CD14-positive monocyte (primary cell): Measurements from ENCODE around the gene CAMK4. TPM values are rescaled to one million over a fixed set of nuclear protein-coding genes. Genes with fewer than 3 reads are reported as not detected.
A peak's percentile ranks its signal among the peaks of the same experiment; 100 is the strongest.

Experiments
- DNase-seq, 3 donors: peaks; one replicate each; pipeline ENCODE4 v3.0.0-alpha.2; 2011 to 2022
- H2AFZ ChIP-seq: 2 replicates; pipeline ENCODE4 v1.6.0; 2012; ENCODE audit warnings: mild to moderate bottlenecking, low read depth, low read length, inconsistent platforms; ENCODE audit not compliant: insufficient read depth, poor library complexity, severe bottlenecking
- H3K27ac ChIP-seq, 2 donors: 1 replicate in 1 of 2; 2 replicates in 1 of 2; pipeline ENCODE4 v1.5.1; 2012 to 2013; ENCODE audit warnings: low read length in 2 of 2, control low read depth in 1 of 2, inconsistent platforms in 1 of 2, low read depth in 1 of 2, mild to moderate bottlenecking in 1 of 2
- H3K27me3 ChIP-seq, 2 donors: one replicate each; pipeline versions ENCODE4 v1.6.0 to v1.6.1; 2011 to 2013; ENCODE audit warnings: low read length in 2 of 2; ENCODE audit not compliant: control insufficient read depth in 2 of 2, insufficient read depth in 2 of 2
- H3K36me3 ChIP-seq, 2 donors: replicated peaks in 1 of 2; 1 replicate in 1 of 2; 2 replicates in 1 of 2; pipeline versions ENCODE4 v1.5.1 to v1.6.1; 2012 to 2013; ENCODE audit warnings: low read length in 2 of 2, control low read depth in 1 of 2, inconsistent platforms in 1 of 2, mild to moderate bottlenecking in 1 of 2; ENCODE audit not compliant: insufficient read depth in 2 of 2, control insufficient read depth in 1 of 2
- H3K4me1 ChIP-seq, 2 donors: 1 replicate in 1 of 2; 2 replicates in 1 of 2; pipeline versions ENCODE4 v1.5.1 to v1.6.1; 2012 to 2013; ENCODE audit warnings: low read length in 2 of 2, control low read depth in 1 of 2, inconsistent platforms in 1 of 2, mild to moderate bottlenecking in 1 of 2, moderate library complexity in 1 of 2; ENCODE audit not compliant: insufficient read depth in 2 of 2, control insufficient read depth in 1 of 2
- H3K4me2 ChIP-seq: replicated peaks from 2 replicates; pipeline ENCODE3; 2012; ENCODE audit warnings: low read length, moderate library complexity, mild to moderate bottlenecking; ENCODE audit not compliant: poor library complexity, severe bottlenecking; ENCODE audit errors: extremely low read depth
- H3K4me3 ChIP-seq, 3 experiments: fragments of 200-600 bp in 1 of 3; sonication (generic) in 1 of 3; replicated peaks in 1 of 3; 1 replicate in 2 of 3; 2 replicates in 1 of 3; pipeline ENCODE4 v1.5.1; 2011 to 2013; ENCODE audit warnings: low read length in 3 of 3, mild to moderate bottlenecking in 3 of 3, control low read depth in 2 of 3, low read depth in 2 of 3, inconsistent platforms in 1 of 3, moderate library complexity in 1 of 3
- H3K79me2 ChIP-seq: 2 replicates; pipeline ENCODE4 v1.6.0; 2012; ENCODE audit warnings: mild to moderate bottlenecking, control low read depth, inconsistent platforms, low read length, moderate library complexity; ENCODE audit not compliant: insufficient read depth
- H3K9ac ChIP-seq: 2 replicates; pipeline ENCODE4 v1.6.0; 2017; ENCODE audit warnings: low read length, mild to moderate bottlenecking; ENCODE audit not compliant: insufficient read depth, poor library complexity, severe bottlenecking
- H3K9me3 ChIP-seq, 2 donors: replicated peaks in 1 of 2; 1 replicate in 1 of 2; 2 replicates in 1 of 2; pipeline versions ENCODE4 v1.5.1 to v1.6.1; 2012 to 2013; ENCODE audit warnings: low read length in 2 of 2, control low read depth in 1 of 2; ENCODE audit not compliant: control insufficient read depth in 1 of 2, insufficient read depth in 1 of 2
- H4K20me1 ChIP-seq: 2 replicates; pipeline ENCODE4 v1.6.0; 2012; ENCODE audit warnings: mild to moderate bottlenecking, low read length, control low read depth, moderate library complexity; ENCODE audit not compliant: insufficient read depth
- H3K27ac Mint-ChIP-seq, 7 donors: one replicate each; pipeline ENCODE4 v1.8.0; 2020; ENCODE audit warnings: mild to moderate bottlenecking in 7 of 7, mixed read lengths in 7 of 7, moderate library complexity in 6 of 7, inconsistent platforms in 2 of 7
- H3K27me3 Mint-ChIP-seq, 3 donors: one replicate each; pipeline ENCODE4 v1.8.0; 2021 to 2022; ENCODE audit warnings: low read depth in 3 of 3, mild to moderate bottlenecking in 3 of 3, mixed read lengths in 3 of 3, moderate library complexity in 3 of 3, inconsistent platforms in 1 of 3
- H3K36me3 Mint-ChIP-seq, 2 donors: one replicate each; pipeline ENCODE4 v1.8.0; 2020; ENCODE audit warnings: mixed read lengths in 2 of 2, inconsistent platforms in 1 of 2, mild to moderate bottlenecking in 1 of 2
- H3K4me1 Mint-ChIP-seq: one replicate; pipeline ENCODE4 v1.8.0; 2020; ENCODE audit warnings: mild to moderate bottlenecking, mixed read lengths
- H3K4me3 Mint-ChIP-seq, 2 donors: one replicate each; pipeline ENCODE4 v1.8.0; 2020; ENCODE audit warnings: mild to moderate bottlenecking in 2 of 2, mixed read lengths in 2 of 2, moderate library complexity in 1 of 2
- H3K9me3 Mint-ChIP-seq, 7 donors: one replicate each; pipeline ENCODE4 v1.8.0; 2020 to 2022; ENCODE audit warnings: mixed read lengths in 7 of 7, mild to moderate bottlenecking in 6 of 7, moderate library complexity in 6 of 7, inconsistent platforms in 2 of 7
- CTCF ChIP-seq: fragments of 200-600 bp; IDR thresholded peaks from one replicate; pipeline ENCODE4 v1.8.0; 2022; ENCODE audit warnings: antibody characterized with exemption, mild to moderate bottlenecking
- WGBS: methylation state at CpG from one replicate; pipeline ENCODE4 v1.1.5; 2013; ENCODE audit warnings: missing lambda C conversion rate; ENCODE audit not compliant: insufficient coverage; 5-methylcytosine and 5-hydroxymethylcytosine counted together
- intact Hi-C, 2 donors: fragments of 100-400 bp; cut with micrococcal nuclease; formaldehyde crosslinking; loops; one replicate each; pipeline versions ENCODE4 v1.15.0 to v1.15.1; 2023
- polyA plus RNA-seq, 3 donors: library from polyadenylated mRNA; depleted of rRNA in 1 of 3; unstranded in 2 of 3; stranded (reverse) in 1 of 3; fragments of 300-500 nt in 2 of 3; fragments of >200 nt in 1 of 3; fragmentation: Illumina TruSeq in 2 of 3; gene quantifications; 1 replicate in 2 of 3; 2 replicates in 1 of 3; pipeline ENCODE4 v1.2.3, GENCODE V29; 2012 to 2021

Gene CAMK4
- polyA plus RNA-seq, 3 donors: 0.24 to 0.28 TPM; not detected in 1

GRCh38 chr5:111224561-111225345 is 569 bp downstream of the CAMK4 start:
- Histone ChIP-seq H3K36me3 (no peaks in the 10 kb centered on the region), H3K4me1 (no peaks in the 10 kb centered on the region), H2AFZ (peak overlapping the region; percentile 50), H3K4me2 (peak overlapping the region; percentile 61), H3K27me3 (peaks cover 45 to 53% of the 10 kb centered on the region in 2 donors), H3K4me3 (peak overlapping the region in 1 of 3 experiments; percentile 54), H3K9me3 (no peaks in the 10 kb centered on the region), H3K27ac (no peak overlapping the region), H3K79me2 (no peaks in the 10 kb centered on the region), H4K20me1 (no peaks in the 10 kb centered on the region), H3K9ac (no peak overlapping the region)
- DNase-seq: no peak
- H3K4me3 Mint-ChIP-seq: peak overlapping the region; percentile 64 to 79
- H3K27me3 Mint-ChIP-seq: peaks cover 43 to 56% (median 45%) of the 10 kb centered on the region in 3 donors
- H3K27ac Mint-ChIP-seq: no peak overlapping the region
- under 1% methylated on average over 21 of the region's 34 CpGs for WGBS
- intact Hi-C loops: no loop called here
- peaks cover 5% of the 10 kb centered on the region for H3K4me1 Mint-ChIP-seq
- H3K9me3 Mint-ChIP-seq: peaks cover 0 to 5% (median 0%) of the 10 kb centered on the region in 7 donors
- no peaks in the 10 kb centered on the region for H3K36me3 Mint-ChIP-seq
- TF ChIP-seq CTCF: no peak

GRCh38 chr5:111225926-111226325 is 1.7 kb downstream of the CAMK4 start:
- WGBS: 80% methylated on average over 1 of the region's 4 CpGs
- Histone ChIP-seq H3K27me3 (peaks cover 42 to 51% of the 10 kb centered on the region in 2 donors), H4K20me1 (no peaks in the 10 kb centered on the region), H3K9ac (no peak overlapping the region), H3K4me1 (no peaks in the 10 kb centered on the region), H3K9me3 (no peaks in the 10 kb centered on the region), H3K27ac (no peak overlapping the region), H3K4me3 (no peak overlapping the region), H3K4me2 (no peak overlapping the region), H3K79me2 (no peaks in the 10 kb centered on the region), H3K36me3 (no peaks in the 10 kb centered on the region), H2AFZ (no peak overlapping the region)
- Mint-ChIP-seq H3K4me1 (peaks cover 5% of the 10 kb centered on the region), H3K27me3 (peaks cover 43 to 53% (median 45%) of the 10 kb centered on the region in 3 donors), H3K9me3 (peaks cover 0 to 5% (median 0%) of the 10 kb centered on the region in 7 donors), H3K36me3 (no peaks in the 10 kb centered on the region), H3K27ac (no peak overlapping the region), H3K4me3 (no peak overlapping the region)
- TF ChIP-seq CTCF: no peak
- DNase-seq: no peak
- intact Hi-C loops: no loop called here
